NCI-H1105 (cell line): Measurements from ENCODE around the gene LYVE1.

Experiments
- DNase-seq: peaks from one replicate; lab custom pipeline; 2025; lab: John Stamatoyannopoulos, UW

The LYVE1 gene

GRCh38 chr11:10591741-10592140, 23.3 kb upstream of the LYVE1 start:
- DNase-seq = no peak

GRCh38 chr11:10590218-10590915, 21.9 kb upstream of the LYVE1 start:
- no peak for DNase-seq

DNA sequence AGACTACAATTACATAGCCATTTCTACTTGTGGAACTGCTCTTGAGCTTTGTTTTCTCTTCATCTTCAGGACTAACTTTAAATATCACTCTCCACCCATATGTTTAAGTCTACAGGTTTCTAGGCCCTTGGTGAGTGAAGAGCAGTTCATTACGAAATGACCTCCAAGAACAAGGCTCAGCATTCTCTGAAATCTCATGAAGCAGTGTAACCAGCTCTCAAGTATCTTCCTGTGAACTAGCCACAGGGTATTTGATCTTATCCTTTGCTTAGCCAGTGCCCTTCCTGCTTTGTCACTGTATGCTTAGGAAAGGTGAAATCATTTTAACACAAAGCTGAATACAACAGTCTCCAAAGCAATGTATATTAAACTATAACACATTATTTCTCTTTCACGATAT, 20.4 kb upstream of the LYVE1 start:
- DNase-seq = no peak

DNA sequence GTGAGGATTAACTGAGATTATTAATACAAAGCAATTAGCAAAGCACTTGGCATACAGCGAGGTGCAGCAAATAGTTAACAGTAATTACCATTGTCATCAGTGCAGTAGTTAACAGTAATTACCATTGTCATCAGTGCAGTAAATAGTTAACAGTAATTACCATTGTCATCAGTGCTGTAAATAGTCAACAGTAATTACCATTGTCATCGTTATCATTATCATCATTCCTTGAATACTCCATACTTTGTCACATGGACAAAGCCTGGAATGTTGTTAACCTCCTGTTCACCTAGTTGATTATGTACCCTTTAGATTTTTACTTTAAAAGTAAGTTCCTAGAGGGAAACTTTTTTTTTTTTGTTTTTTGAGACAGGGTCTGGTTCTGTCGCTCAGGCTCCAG, 19.5 kb upstream of the LYVE1 start:
- no peak for DNase-seq

DNA sequence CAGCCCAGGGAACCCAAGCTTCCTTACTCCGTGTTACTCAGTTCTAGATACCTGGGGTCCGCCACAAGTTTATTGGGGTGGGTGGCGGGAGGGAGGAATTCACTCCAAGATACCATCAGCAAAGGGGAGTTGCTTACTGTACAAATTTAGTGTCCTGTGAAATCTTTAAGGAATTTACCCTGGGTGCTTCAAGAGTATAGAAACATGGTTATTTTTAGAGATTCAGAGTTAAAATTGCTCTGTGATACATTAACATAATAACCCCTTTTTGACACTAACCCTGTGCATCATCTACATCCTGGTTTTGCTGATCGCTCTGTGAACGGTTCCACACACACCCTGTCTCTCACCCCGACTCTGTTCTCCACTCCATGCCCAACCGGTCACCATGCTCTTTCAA, 18.9 kb upstream of the LYVE1 start:
- no peak for DNase-seq

GRCh38 chr11:10584071-10584501, 15.6 kb upstream of the LYVE1 start:
- no peak for DNase-seq

DNA sequence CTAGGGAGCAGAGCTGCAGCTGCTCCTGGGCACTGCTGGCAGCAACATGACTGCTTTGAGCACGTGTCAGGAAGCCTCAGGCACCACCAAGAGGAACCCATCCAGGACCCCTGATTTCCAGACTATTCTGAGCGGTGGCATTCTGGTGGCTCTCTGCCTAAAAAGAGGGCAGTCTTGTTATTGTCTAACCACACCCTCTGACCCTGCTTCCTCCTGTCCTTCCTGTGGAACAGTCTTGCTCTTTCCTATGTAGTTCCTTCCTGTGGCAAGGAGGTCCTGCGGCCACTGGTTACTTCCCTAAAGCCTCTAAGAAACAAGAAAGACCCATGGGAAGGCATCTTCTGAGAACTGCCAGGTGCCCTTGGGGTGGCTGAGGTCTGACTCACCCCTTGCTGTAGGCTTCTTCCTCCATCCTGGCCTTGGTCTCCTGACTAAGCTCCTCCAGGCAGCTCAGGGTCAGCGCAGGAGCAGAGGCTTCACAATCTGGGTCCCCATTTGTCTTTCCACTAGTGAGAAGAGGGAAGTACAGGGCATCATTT, 13.1 kb upstream of the LYVE1 start:
- DNase-seq = no peak

- DNase-seq = no peak
Observed at GRCh38 chr11:10580623-10581022, 12.2 kb upstream of the LYVE1 start.

DNA sequence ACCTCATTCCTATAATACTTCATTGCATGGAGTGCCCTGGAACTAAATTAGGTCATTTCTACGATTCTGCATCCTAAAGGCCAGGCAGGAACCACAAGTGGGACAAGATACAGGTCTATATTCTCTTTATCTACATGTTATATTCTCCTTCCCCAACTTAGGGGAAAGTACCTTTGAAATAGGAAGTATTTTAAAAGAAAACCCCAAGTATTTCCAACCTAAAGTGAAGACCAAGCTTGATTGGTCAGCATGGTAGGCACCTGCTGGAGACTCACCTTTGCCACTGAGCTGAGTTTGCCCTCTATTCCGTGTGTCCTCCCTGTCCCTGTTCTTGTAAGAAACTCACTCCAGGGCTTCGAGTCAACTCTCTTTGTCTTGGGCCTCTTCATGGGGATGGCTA, 11.2 kb upstream of the LYVE1 start:
- DNase-seq = no peak

DNA sequence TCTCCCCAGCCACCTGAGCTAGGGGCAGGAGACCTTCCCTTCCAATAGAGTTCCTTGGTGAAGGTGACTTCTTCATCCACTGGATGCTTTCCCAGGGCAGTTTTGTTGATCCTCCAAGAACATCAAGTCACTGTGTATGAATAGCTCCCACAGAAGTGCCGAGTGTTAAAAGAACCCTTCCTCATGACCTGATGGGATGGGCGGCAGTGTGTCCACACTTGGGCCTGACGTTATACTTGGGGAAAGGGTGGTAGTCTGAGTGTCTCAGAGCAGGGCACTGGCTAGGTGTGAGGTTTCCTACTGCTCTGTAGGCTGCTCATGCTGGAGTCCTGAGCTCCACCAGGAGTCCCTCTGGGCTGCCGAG, 7.6 kb upstream of the LYVE1 start:
- no peak for DNase-seq

GRCh38 chr11:10575346-10576034, 7.0 kb upstream of the LYVE1 start:
- DNase-seq = no peak

DNA sequence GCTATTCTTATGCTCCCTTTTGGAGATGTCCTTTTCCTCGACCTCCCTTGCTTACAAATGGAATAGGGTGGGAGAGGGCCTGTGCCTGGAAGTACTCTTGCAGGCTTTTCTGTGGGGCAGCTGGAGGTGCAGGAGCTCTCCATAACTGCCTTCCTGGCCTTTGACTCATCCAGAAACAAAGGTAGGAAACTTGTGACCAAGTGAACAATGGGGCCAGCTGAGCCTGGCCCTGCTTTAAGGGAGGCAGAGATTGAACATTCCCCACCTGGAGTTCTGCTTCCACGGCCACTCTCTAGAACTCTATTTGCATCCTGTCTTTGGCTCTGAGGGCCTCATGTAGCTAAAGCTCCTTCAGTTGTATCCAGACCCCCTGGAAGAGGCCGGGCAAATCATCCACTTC, 5.1 kb upstream of the LYVE1 start:
- no peak for DNase-seq

DNA sequence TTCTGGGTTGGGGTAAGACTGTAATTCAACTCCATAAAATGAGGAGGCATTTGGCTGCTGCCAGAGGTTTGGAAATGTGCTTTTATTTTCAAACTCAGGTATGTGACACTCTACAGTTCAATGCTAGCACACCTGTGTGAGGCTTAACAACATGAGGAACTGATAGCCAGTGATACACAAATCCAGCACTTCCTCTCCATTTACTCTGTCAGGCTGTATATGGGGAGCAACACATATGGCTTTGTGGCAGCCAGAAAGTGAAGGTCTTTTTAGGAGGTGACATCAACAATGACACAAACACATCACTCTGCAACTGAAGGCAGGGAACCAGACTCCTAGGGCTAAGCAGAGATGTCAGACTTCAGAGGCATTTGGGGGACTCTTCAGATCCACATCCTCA, 4.6 kb upstream of the LYVE1 start:
- DNase-seq = no peak

- no peak for DNase-seq
Observed at GRCh38 chr11:10572533-10572932, 4.1 kb upstream of the LYVE1 start.

- no peak for DNase-seq
Observed at GRCh38 chr11:10567446-10567845, 1.0 kb downstream of the LYVE1 start.

DNA sequence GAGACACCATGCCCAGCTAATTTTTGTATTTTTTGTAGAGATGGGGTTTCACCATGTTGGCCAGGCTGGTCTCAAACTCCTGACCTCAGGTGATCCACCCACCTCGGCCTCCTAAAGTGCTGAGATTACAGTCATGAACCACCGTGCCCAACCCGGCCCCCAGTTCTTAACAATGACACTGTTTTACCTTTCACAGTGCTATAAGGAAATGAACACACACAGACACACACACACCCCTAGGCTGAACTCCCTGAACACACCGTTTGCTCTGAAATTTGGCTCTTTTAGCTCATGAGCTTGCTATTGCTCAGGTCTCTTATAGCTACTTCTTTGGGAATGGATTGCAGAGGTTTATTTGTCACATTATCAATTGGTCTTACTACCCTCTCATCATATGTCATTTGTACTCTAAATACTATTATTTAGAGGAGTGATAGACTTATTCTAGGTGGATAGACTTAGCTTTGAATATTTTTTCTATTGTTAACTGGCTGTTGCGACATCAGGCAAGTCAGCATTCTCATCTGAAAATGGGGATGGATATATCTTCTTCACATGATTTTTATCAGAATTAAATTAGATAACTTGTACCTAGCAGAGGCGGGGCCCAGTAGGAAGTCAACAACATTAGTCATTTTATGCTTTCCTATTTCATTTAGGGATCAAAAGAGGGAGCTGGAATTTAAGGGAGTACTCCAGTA, 2.1 kb downstream of the LYVE1 start:
- no peak for DNase-seq

GRCh38 chr11:10565493-10565892, 3.0 kb downstream of the LYVE1 start:
- DNase-seq = no peak

- DNase-seq = no peak
Observed at GRCh38 chr11:10564696-10565318, 3.7 kb downstream of the LYVE1 start.

- no peak for DNase-seq
Observed at GRCh38 chr11:10564030-10564429, 4.4 kb downstream of the LYVE1 start.

DNA sequence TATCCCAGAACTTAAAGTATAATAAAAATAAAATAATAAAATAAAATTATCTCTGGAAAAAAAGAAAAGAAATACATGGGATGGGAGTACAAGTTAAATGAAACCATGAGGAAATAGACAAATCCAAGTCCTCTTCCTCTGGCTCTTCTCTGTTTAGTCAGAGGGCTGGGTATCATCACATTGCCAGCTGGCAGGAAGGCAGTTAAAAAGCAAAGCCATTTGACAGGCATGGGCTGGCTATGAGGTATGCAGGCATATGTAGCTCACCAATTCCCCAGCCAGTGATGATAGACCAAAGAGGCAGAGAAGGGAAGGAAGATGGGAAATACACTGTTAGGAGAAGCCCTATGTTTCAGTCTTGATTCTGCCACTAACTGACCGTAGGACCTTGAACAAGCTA, 6.5 kb downstream of the LYVE1 start:
- no peak for DNase-seq

DNA sequence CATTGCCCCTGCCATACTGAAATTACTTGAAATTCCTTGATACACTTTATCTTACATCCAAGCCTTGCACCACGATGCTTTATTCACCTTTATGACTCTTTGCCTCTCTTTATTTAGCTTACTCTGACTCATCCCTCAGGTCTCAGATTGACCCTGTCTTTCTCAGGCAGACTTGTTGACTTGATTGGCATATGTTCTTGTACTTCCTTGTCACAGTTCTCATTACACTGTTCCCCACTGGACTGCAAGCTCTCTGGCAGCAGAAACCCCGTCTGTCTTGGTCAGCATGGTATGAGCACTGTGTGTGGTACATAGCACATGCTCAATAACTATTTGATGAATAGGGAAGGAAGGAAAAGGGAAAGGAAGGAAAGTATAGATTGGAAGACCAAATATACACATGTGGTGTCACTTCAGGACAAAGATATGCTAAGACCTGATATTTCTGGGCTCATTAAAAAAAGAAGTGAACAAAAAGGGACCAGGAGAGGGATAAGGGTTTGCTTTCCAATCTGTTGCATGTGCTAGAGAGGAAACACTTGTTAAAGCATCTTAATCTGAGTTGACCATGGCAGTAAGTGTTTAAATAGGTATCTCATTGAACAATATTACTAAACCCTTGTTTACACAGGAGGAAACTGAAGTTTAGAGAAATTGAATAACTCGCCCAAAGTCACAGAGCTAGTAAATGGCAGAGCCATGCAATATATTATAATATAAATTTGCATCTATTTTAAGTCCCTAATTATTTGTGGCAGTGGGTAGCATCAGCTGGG, 7.2 kb downstream of the LYVE1 start:
- DNase-seq = no peak

- no peak for DNase-seq
Observed at GRCh38 chr11:10558288-10558687, 10.2 kb downstream of the LYVE1 start.
